HG03175 (cell line): ENCODE data around the gene DYNLRB1.
"Not testable (repeated sequence)": the region's sequence is repeated elsewhere in the genome, so short reads cannot be mapped to it uniquely, and the experiment has no call there.

Experiments
- ATAC-seq: cut with Tn5 transposase; IDR thresholded peaks from one replicate; pipeline ENCODE4 v1.9.1; 2021; ENCODE audit warnings: mild to moderate bottlenecking, moderate library complexity; ENCODE audit not compliant: unreplicated experiment

The DYNLRB1 gene

DNA sequence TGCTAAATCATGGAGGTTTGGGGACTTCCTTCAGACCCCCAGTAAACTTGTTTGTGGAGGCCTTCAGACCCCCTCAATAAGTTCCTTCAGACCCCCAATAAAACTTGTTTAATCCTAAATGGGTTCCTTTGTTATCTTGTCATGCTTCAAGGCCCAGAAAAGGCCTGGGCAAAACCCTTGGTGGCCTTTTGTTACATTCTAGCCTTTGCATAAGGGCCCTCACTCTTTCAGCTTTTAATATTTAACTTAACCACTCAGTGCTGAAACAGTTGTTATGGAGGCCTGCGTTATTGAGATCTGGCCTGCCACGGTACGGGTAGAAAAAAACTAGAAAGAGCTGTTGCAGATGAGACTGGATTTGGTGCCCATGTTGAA is 4.3 kb upstream of the DYNLRB1 start:
- ATAC-seq, result no peak

- no peak for ATAC-seq
Measured at GRCh38 chr20:34512266-34512954, 3.8 kb upstream of the DYNLRB1 start.

- ATAC-seq, result no peak
Measured at GRCh38 chr20:34512955-34513419, 3.2 kb upstream of the DYNLRB1 start.

GRCh38 chr20:34514034-34514433 is 2.2 kb upstream of the DYNLRB1 start:
- ATAC-seq, result not testable (repeated sequence)

DNA sequence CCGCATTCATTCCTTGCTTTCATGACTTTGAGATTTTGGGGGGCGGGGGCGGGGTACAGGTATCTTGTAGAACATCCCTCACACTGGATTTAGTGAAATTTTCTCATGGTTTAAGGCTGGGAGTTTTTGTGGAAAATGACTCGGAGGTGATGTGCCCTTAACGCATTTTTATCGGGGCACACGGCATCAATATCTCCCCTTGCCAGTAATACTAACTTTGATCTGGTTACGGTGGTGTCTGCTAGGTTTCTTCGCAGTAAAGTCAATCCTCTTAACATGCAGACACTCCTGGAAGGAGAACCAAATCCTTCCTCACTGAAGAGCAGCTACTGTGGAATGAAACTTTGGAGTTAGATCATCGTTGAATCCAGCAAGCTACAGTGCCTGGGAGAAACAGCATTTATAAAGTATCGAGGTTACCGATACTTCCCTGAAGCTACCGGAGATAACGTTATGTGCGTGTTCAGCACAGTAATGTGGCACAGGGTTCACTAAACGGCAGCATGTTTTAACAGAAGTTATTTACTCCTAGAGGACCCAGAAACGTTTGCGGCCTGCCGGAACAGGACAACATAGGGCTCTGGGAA is 1.2 kb upstream of the DYNLRB1 start:
- ATAC-seq, result no peak

- peak; percentile 62 for ATAC-seq
Measured at GRCh38 chr20:34515484-34516246, 557 bp upstream of the DYNLRB1 start.

GRCh38 chr20:34517114-34517505 is 888 bp downstream of the DYNLRB1 start:
- ATAC-seq, result no peak

DNA sequence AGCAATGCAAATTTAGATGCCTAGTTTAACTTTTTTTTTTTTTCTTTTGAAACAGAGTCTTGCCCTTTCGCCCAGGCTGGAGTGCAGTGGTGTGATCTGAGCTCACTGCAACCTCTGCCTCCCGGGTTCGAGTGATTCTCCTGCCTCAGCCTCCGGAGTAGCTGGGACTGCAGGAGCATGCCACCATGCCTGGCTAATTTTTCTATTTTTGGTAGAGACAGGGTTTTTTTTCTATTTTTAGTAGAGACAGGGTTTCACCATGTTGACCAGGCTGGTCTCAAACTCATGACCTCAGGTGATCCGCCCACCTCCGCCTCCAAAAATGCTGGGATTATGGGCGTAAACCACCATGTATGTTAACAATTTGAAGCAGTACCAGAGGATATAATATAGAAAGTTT is 2.6 kb downstream of the DYNLRB1 start:
- not testable (repeated sequence) for ATAC-seq

DNA sequence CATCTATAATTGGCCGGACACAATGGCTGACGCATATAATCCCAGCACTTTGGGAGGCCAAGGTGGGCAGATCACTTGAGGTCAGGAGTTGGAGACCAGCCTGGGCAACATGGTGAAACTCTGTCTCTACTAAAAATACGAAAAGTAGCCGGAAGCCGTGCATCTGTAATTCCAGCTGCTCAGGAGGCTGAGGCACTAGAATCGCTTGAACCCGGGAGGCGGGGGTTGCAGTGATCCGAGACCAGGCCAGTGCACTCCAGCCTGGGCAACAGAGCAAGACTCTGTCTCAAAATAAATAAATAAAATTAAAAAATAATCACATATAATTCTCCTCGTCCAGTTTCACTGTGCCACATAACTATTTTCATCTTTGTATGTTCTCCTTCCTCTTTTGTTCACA is 3.6 kb downstream of the DYNLRB1 start:
- not testable (repeated sequence) for ATAC-seq

GRCh38 chr20:34522969-34523871 is 7.0 kb downstream of the DYNLRB1 start:
- no peak for ATAC-seq

- ATAC-seq, result no peak
Measured at GRCh38 chr20:34524426-34524825, 8.2 kb downstream of the DYNLRB1 start.

DNA sequence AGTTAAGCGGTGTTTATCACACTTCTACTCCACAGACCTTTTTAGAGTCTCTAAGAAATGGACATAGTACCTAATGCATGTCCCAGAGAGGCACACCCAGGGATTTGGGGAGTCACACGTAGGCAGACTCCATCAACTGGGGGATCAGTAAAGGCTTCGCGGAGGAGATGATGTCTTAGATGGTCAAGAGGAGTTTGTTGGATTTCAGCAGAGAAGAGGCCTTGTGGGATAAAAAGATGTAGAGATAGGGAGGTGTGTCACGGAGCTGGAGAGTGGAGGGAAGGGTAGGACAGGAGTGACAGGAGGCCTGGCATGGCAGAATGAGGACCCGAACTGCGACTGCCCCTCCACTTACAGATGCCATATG is 9.1 kb downstream of the DYNLRB1 start:
- no peak for ATAC-seq

- no peak for ATAC-seq
Measured at GRCh38 chr20:34525709-34526416, 9.6 kb downstream of the DYNLRB1 start.

- ATAC-seq, result no peak
Measured at GRCh38 chr20:34526466-34526865, 10.2 kb downstream of the DYNLRB1 start.

- no peak for ATAC-seq
Measured at GRCh38 chr20:34527016-34527415, 10.8 kb downstream of the DYNLRB1 start.

- ATAC-seq, result no peak
Measured at GRCh38 chr20:34528921-34529297, 12.7 kb downstream of the DYNLRB1 start.

GRCh38 chr20:34529742-34530141 is 13.5 kb downstream of the DYNLRB1 start:
- ATAC-seq, result no peak

GRCh38 chr20:34530342-34530741 is 14.1 kb downstream of the DYNLRB1 start:
- no peak for ATAC-seq

DNA sequence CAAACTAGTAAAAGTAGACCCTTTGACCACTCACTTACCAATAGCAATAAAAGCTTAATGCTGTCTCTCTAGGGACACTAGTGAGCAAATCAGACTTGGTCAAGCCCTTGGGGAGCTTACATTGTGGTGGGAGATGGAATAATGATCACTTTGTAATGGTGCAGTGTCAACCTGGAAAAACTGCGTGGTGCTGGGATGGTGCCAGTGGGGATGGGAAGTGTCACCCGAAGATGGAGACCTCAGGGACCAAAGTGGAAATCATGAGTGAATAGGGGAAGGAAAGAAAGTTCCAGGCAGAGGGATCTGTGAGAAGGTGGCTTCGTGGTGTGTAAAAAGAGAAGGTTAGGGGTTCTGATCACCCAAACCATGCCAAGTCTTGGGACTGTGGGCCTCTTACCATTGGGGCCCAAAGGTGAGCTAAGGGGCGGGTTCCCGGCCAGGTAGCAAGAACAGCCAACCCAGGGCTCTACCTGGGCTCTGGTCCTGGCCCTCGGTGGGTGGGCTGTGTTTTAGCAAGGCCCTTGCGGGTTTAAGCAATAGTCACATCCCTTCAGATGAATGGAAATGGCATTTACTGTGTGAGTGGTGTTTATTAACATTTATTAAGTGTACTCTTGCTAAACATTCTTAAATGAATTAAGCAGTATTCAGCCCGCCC is 15.5 kb downstream of the DYNLRB1 start:
- ATAC-seq, result no peak

DNA sequence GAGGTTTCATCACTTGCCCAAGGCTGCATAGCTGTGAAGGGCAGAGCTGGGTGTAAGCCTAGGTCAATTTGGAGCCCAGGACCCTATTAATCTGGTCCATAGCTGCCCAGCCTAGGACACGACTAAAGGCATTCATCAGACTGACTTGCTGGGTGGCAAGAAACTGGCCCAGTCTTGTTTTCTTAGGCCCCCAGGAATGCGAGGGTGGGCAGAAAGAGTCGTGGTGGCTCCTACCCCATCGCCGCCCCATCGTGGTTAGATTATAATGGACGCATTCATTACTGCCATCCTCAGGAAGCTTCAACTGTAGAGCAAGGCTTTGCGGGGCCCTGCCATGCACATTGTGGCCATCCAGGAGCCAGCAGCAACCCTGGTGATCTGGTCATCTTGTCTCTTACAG is 16.1 kb downstream of the DYNLRB1 start:
- no peak for ATAC-seq
